Heart left ventricle (tissue), 16 donors: ENCODE data around the gene GP5. TPM values are rescaled to one million over a fixed set of nuclear protein-coding genes. Genes with fewer than 3 reads are reported as not detected.
A peak's percentile ranks its signal among the peaks of the same experiment; 100 is the strongest.

ENCODE experiments used
- ATAC-seq, 4 donors: fragments of 200-7000 bp; cut with Tn5 transposase; one replicate each; pipeline ENCODE4 v1.9.1; 2020 to 2022; ENCODE audit warnings: moderate library complexity in 4 of 4, mild to moderate bottlenecking in 3 of 4, moderate number of reproducible peaks in 1 of 4
- DNase-seq, 5 donors: peaks; one replicate each; pipeline ENCODE4 v3.0.0-alpha.2; 2020
- H3K27ac ChIP-seq, 12 donors: fragments of 200-600 bp; sonication (generic) in 4 of 12; one replicate each; pipeline versions ENCODE4 v1.5.0 to v1.8.0; 2016 to 2022; ENCODE audit warnings: mild to moderate bottlenecking in 2 of 12
- H3K27me3 ChIP-seq, 9 donors: fragments of 200-600 bp; sonication (generic) in 2 of 9; one replicate each; pipeline versions ENCODE4 v1.5.1 to v1.8.0; 2016 to 2022; ENCODE audit warnings: mild to moderate bottlenecking in 3 of 9
- H3K36me3 ChIP-seq, 9 donors: fragments of 200-600 bp; sonication (generic) in 2 of 9; one replicate each; pipeline versions ENCODE4 v1.5.0 to v1.8.0; 2018 to 2022; ENCODE audit warnings: mild to moderate bottlenecking in 2 of 9
- H3K4me1 ChIP-seq, 12 donors: fragments of 200-600 bp; sonication (generic) in 4 of 12; one replicate each; pipeline versions ENCODE4 v1.5.0 to v1.8.0; 2016 to 2022; ENCODE audit warnings: mild to moderate bottlenecking in 3 of 12
- H3K4me3 ChIP-seq, 12 donors: fragments of 200-600 bp; sonication (generic) in 4 of 12; one replicate each; pipeline versions ENCODE4 v1.5.0 to v1.8.0; 2017 to 2022; ENCODE audit warnings: mild to moderate bottlenecking in 9 of 12, moderate library complexity in 4 of 12
- H3K9me3 ChIP-seq, 12 donors: fragments of 200-600 bp; sonication (generic) in 4 of 12; one replicate each; pipeline versions ENCODE4 v1.5.0 to v1.8.0; 2016 to 2022; ENCODE audit warnings: mild to moderate bottlenecking in 1 of 12
- CTCF ChIP-seq, 12 donors: fragments of 200-600 bp; sonication (generic) in 4 of 12; IDR thresholded peaks; one replicate each; pipeline versions ENCODE4 v1.5.0 to v1.8.0; 2018 to 2022; ENCODE audit warnings: antibody characterized with exemption in 12 of 12, mild to moderate bottlenecking in 5 of 12
- POLR2A ChIP-seq, 2 donors: fragments of 450-650 bp; IDR thresholded peaks; one replicate each; pipeline ENCODE4 v1.6.1; 2017; ENCODE audit warnings: antibody characterized with exemption in 2 of 2, mild to moderate bottlenecking in 2 of 2, moderate library complexity in 2 of 2
- WGBS, 4 donors: extraction: QIAGEN DNeasy Blood & Tissue Kit in 2 of 4; methylation state at CpG; one replicate each; pipeline versions ENCODE4 v1.1.5 to v1.1.7; 2013 to 2018; 5-methylcytosine and 5-hydroxymethylcytosine counted together
- intact Hi-C, 10 donors: fragments of 100-400 bp; cut with DNase I; formaldehyde crosslinking; loops; one replicate each; pipeline versions ENCODE4 v1.11.1 to v1.14.2; 2022
- polyA plus RNA-seq, 2 donors: library from polyadenylated mRNA; stranded (reverse); fragments of 200-250 nt; gene quantifications; one replicate each; pipeline ENCODE4 v1.2.3, GENCODE V29; 2013
- total RNA-seq, 9 donors: library from RNA; depleted of rRNA in 2 of 9; stranded (reverse); fragments of >200 nt in 2 of 9; fragmentation: NEBNext Ultra II Directional in 3 of 9; extraction: Animal tissue kit (Norgen Biotek cat#: 25700) in 3 of 9; gene quantifications; one replicate each; pipeline versions ENCODE4 v1.1.0 to v1.2.4, GENCODE V29; 2016 to 2023
- donor health status: ischemic (EF 13 %, LVEDD 7.1; RV severe dilation, severe dysfunction).
- donor health status: healthy with polysubstance abuse.
- donor health status: DM: no; HTN: yes; CAD: no.
- donor health status: DM: no; HTN: no; CAD: no.
- donor health status: ischemic (EF 25% LVEDD 6.9; RV normal size, moderate dysfunction).
- donor health status: ischemic (EF 25% LVEDD 5.7; RV mildly dilated, moderate dysfunction).
- donor health status: healthy.
- donor health status: DM: yes; HTN: yes; CAD: no.
- donor health status: ischemic (EF 35%, LVEDD 5.7; RV mildly dilated, moderate dysfunction).
- donor health status: nonischemic (EF 11% LVEDD 7.7; RV severe dilation, severe dysfunction).
- donor health status: DM: yes; HTN: yes; CAD: no.
- donor health status: PGD.
- donor health status: ischemic (EF 29% LVEDD 5.4; RV normal size, mild dysfunction).
- donor health status: nonischemic (EF 23%, LVEDD 6.1; RV moderate dilation, normal function).

The GP5 gene
- total and polyA plus RNA-seq, 11 donors: 0.04 to 0.12 (median 0.09) TPM; not detected in 7

DNA sequence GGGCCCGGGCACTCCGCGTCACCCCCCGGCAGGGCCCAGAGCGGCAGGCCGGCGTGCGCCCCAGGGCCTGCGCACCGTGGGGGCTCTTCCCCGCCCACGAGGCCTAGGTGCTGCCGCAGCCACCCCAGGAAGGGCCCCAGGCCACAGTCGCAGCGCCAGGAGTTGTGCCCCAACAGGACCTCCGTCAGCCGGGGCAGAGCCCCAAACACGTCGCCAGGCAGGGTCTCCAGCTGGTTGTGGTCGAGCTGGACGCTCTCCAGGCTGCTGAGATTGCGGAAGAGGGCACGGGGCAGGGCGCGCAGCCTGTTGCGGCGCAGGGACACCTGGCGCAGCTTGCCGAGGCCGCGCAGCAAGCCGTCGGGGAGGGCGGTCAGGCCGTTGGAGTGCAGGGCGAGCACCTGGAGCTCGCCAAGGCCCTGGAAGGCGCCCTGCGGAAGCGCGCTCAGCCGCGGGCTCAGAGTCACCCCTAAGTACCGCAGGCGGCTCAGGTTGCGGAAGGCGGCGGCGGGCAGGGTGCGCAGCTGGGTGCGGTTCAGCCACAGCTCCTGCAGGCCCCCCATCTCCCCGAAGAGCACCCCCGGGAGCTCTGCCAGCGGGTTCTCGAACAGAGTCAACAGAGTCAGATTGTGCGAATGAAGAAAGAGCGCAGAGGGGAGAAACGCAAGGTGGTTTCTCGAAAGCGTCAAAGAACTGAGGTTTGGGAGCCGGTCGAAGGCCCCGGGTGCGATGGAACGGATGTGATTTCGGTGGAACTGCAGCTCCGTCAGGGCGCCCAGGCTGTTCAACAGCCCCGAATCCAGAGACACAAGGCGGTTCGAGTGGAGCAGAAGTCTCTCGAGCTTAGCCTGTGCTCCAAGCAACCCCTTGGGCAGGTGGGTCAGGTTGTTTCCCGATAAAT lies 2.0 kb downstream of the GP5 start:
- intact Hi-C loops: loop anchor here in 1 of 10 donors (5.0 kb wide), 1 partner anchor 50 kb away; no protein-coding TSS in a partner anchor
- Histone ChIP-seq H3K4me1 (peaks cover 3 to 22% (median 11%) of the 10 kb centered on the region in 12 donors), H3K27ac (no peak overlapping the region), H3K27me3 (peaks cover 6 to 40% (median 17%) of the 10 kb centered on the region in 9 donors), H3K9me3 (no peaks in the 10 kb centered on the region), H3K4me3 (peak overlapping the region in 9 of 12 donors; percentile 19 to 48 (median 35)), H3K36me3 (peaks cover 0 to under 1% (median 0%) of the 10 kb centered on the region in 9 donors)
- ATAC-seq (peak in 2 of 4 donors; percentile 27 to 41), DNase-seq (no peak)
- 29 to 42% (median 34%) methylated on average over 46 to 73 of the region's 73 CpGs for WGBS, 4 donors
- TF ChIP-seq CTCF (IDR thresholded peaks at IDR 0.05): no peak
- no peak for TF ChIP-seq POLR2A (IDR thresholded peaks at IDR 0.05)

- no peak overlapping the region for H3K27ac ChIP-seq
- TF ChIP-seq POLR2A (IDR thresholded peaks at IDR 0.05) (no peak), CTCF (IDR thresholded peaks at IDR 0.05) (no peak)
- peaks cover 6 to 40% (median 17%) of the 10 kb centered on the region in 9 donors for H3K27me3 ChIP-seq
- intact Hi-C loops: loop anchor here in 1 of 10 donors (5.0 kb wide), 1 partner anchor 49 kb away; no protein-coding TSS in a partner anchor
- H3K9me3 ChIP-seq: peaks cover 0 to under 1% (median 0%) of the 10 kb centered on the region in 12 donors
- no peaks in the 10 kb centered on the region for H3K36me3 ChIP-seq
- H3K4me1 ChIP-seq: peaks cover 3 to 22% (median 11%) of the 10 kb centered on the region in 12 donors
- DNase-seq (no peak), ATAC-seq (no peak)
- H3K4me3 ChIP-seq: peak overlapping the region in 9 of 12 donors; percentile 9 to 48 (median 35)
- WGBS, 4 donors: 45 to 53% (median 50%) methylated on average over 11 to 13 of the region's 13 CpGs
Measured at GRCh38 chr3:194396539-194396858, 2.6 kb downstream of the GP5 start.

GRCh38 chr3:194395778-194396538 lies 3.1 kb downstream of the GP5 start:
- peak overlapping the region in 7 of 12 donors; percentile 14 to 48 (median 45) for H3K4me3 ChIP-seq
- H3K9me3 ChIP-seq: peaks cover 0 to 6% (median 0%) of the 10 kb centered on the region in 12 donors
- H3K36me3 ChIP-seq: no peaks in the 10 kb centered on the region
- ATAC-seq: peak; percentile 34 to 75 (median 49)
- peaks cover 3 to 22% (median 11%) of the 10 kb centered on the region in 12 donors for H3K4me1 ChIP-seq
- intact Hi-C loops: loop anchor here in 1 of 10 donors (5.0 kb wide), 1 partner anchor 49 kb away; no protein-coding TSS in a partner anchor
- peaks cover 6 to 40% (median 17%) of the 10 kb centered on the region in 9 donors for H3K27me3 ChIP-seq
- peak in 2 of 5 donors; percentile 33 to 43 for DNase-seq
- TF ChIP-seq CTCF (IDR thresholded peaks at IDR 0.05) (no peak), POLR2A (IDR thresholded peaks at IDR 0.05) (no peak)
- WGBS, 4 donors: 64 to 70% (median 65%) methylated on average over 26 of the region's 26 CpGs
- H3K27ac ChIP-seq: no peak overlapping the region
